Measurements from ENCODE around the gene TMIE. TPM values are rescaled to one million over a fixed set of nuclear protein-coding genes. Genes with fewer than 3 reads are reported as not detected.

The TMIE gene
- total and polyA plus RNA-seq, 9 of the 15 experiments (the other 6 are each of a cell fraction or from before 2014, with no cell fraction given) = not detected

DNA sequence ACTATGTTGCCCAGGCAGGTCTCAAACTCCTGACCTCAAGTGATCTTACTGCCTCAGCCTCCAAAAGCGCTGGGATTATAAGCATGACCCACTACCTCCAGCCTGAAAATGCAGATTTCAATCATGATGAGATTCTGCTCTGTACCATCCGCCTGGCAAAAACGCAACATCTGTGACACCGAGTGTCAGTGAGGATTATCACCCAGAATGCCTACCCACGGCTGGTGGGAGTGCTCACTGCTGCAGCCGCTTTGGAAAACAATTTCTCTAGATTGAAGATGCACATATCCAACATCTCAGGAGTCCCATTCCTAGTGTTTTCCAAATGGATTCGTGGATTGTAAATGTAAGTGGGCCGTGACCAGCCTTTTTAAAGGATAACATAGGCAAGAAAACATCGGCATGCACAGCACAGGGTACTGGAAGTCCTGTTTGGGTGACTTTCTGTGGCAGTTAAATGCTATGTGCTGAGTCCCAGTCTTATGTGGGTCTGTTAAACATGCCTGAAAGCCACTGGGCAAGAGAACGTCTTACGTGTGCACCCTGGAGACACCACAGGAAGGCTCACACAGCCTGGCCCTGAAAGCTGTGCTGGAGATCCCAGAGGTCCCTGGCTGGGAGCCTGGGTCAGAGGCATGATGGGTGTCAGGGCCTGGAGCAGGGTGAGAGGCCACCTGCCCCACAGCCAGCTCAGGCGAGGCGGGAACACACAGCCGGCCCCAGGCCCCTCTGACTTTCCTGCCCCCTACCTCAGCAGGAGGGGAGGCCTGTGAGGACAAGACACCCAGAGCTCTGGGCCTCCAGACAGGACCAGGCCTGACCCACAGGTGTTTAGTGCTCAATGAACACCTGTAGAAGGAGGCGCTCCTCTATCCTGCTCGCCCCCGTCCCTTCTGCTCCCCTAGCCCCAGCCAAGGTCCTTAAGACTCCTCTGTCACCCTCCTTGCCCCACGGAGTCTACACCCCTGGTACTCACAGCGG lies 15.6 kb downstream of the TMIE start:
- peaks cover 0 to 10% of the 10 kb centered on the region in 2 experiments; a peak in 1 of 5 replicates for H3K4me1 ChIP-seq (replicated peaks in 1 of 2; ENCODE audit: control insufficient read depth in 2 of 2, insufficient read depth in 2 of 2, low read length in 2 of 2)
- H3K27ac ChIP-seq (ENCODE audit: extremely low read depth, low read depth, low read length) = no peak overlapping the region
- intact Hi-C loops (cut with micrococcal nuclease) (no loop called here), in situ Hi-C loops (cut with MboI) (loop anchor here (5.0 to 10.0 kb wide), 2 partner anchors 181 to 638 kb away; no protein-coding TSS in a partner anchor)
- DNase-seq (ENCODE audit: extremely low read depth in 1 of 4, low spot score in 3 of 4) (no peak), FAIRE-seq (no peak), ATAC-seq (no peak)
- no TSS peak for BruUV-seq (replicated peaks)
- H3K27me3 ChIP-seq (ENCODE audit: control insufficient read depth in 2 of 2, insufficient read depth in 2 of 2, low read length in 2 of 2) = peaks cover 15 to 60% of the 10 kb centered on the region in 2 experiments
- no peaks in the 10 kb centered on the region for H3K9me1 ChIP-seq (ENCODE audit: control insufficient read depth, insufficient read depth, low read length)
- no peaks in the 10 kb centered on the region for H3K79me2 ChIP-seq (ENCODE audit: control insufficient read depth, insufficient read depth, low read length)
- POLR2A ChIA-PET = interaction anchor here (0.7 kb wide), 1 partner anchor 8 kb away, joined by 5 read pairs; no protein-coding TSS in a partner anchor
- 9% methylated on average over 19 of the region's 19 CpGs for WGBS (ENCODE audit: insufficient coverage, low coverage, missing lambda C conversion rate)
- no peak overlapping the region for H3K4me3 ChIP-seq
- CTCF ChIA-PET (ENCODE audit: low intra/inter-chr PET ratio) = no interaction called here
- no peaks in the 10 kb centered on the region for H3K36me3 ChIP-seq (ENCODE audit: control insufficient read depth, insufficient read depth, low read length)
- H3K9me3 ChIP-seq (replicated peaks; ENCODE audit: control insufficient read depth, insufficient read depth, low read depth, low read length) = no peaks in the 10 kb centered on the region
- H3K4me2 ChIP-seq (ENCODE audit: insufficient read depth, low read length) = no peak overlapping the region
- no peak for TF ChIP-seq ZNF3 (CRISPR knock-in tag; IDR thresholded peaks at IDR 0.05)
- no peak for TF ChIP-seq HDAC1 (IDR thresholded peaks at IDR 0.05)
- TF ChIP-seq MCM5 (IDR thresholded peaks at IDR 0.05; ENCODE audit: low read depth) = no peak
- no peak for TF ChIP-seq RNF219 (CRISPR knock-in tag; IDR thresholded peaks at IDR 0.05)
- TF ChIP-seq MCM3 (IDR thresholded peaks at IDR 0.05) = no peak
- no peak for TF ChIP-seq POLR2B (IDR thresholded peaks at IDR 0.05; ENCODE audit: low read depth, partially characterized antibody)
- no peak for TF ChIP-seq PTTG1 (tag; IDR thresholded peaks at IDR 0.05; ENCODE audit: low read depth)
- TF ChIP-seq FOSL1 (tag; conservative IDR thresholded peaks at IDR 0.05) = no peak
- TF ChIP-seq GABPB1 (CRISPR knock-in tag; IDR thresholded peaks at IDR 0.05) = no peak
- TF ChIP-seq, protein P1, sequence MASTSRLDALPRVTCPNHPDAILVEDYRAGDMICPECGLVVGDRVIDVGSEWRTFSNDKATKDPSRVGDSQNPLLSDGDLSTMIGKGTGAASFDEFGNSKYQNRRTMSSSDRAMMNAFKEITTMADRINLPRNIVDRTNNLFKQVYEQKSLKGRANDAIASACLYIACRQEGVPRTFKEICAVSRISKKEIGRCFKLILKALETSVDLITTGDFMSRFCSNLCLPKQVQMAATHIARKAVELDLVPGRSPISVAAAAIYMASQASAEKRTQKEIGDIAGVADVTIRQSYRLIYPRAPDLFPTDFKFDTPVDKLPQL (IDR thresholded peaks at IDR 0.05; ENCODE audit: extremely low read depth, insufficient read length) = no peak
- H2AFZ ChIP-seq (ENCODE audit: low read depth, low read length) = no peak overlapping the region
- peaks cover 8% of the 10 kb centered on the region; the same call in 1 of the 2 replicates for H4K20me1 ChIP-seq (replicated peaks; ENCODE audit: control insufficient read depth, insufficient read depth, low read length)
- no peak overlapping the region for H3K9ac ChIP-seq (ENCODE audit: insufficient read depth in 1 of 2, low read depth in 2 of 2, low read length in 2 of 2)

All from K562 (cell line).